Type B pancreatic cell (in vitro differentiated cells): ENCODE data around the gene STOX2. TPM values are rescaled to one million over a fixed set of nuclear protein-coding genes. Genes with fewer than 3 reads are reported as not detected.
"Not testable (repeated sequence)": the region's sequence is repeated elsewhere in the genome, so short reads cannot be mapped to it uniquely, and the experiment has no call there.

Source experiments
- DNase-seq: peaks from one replicate; pipeline ENCODE4 v3.0.0; 2021; ENCODE audit warnings: mixed read lengths; ENCODE audit not compliant: unreplicated experiment; ENCODE audit errors: extremely low spot score
- H3K27ac Mint-ChIP-seq: 2 replicates; pipeline ENCODE4 v1.8.0; 2021; ENCODE audit warnings: mild to moderate bottlenecking, mixed read lengths
- H3K27me3 Mint-ChIP-seq: 2 replicates; pipeline ENCODE4 v1.8.0; 2021; ENCODE audit warnings: mixed read lengths
- H3K36me3 Mint-ChIP-seq: 2 replicates; pipeline ENCODE4 v1.8.0; 2021; ENCODE audit warnings: mixed read lengths
- H3K4me1 Mint-ChIP-seq: one replicate; pipeline ENCODE4 v1.8.0; 2021; ENCODE audit warnings: mixed read lengths; ENCODE audit not compliant: unreplicated experiment
- H3K4me3 Mint-ChIP-seq: 2 replicates; pipeline ENCODE4 v1.8.0; 2021; ENCODE audit warnings: mild to moderate bottlenecking, mixed read lengths
- H3K9me3 Mint-ChIP-seq: 2 replicates; pipeline ENCODE4 v1.8.0; 2021; ENCODE audit warnings: mixed read lengths
- CTCF ChIP-seq: fragments of 200-600 bp; sonication (generic); conservative IDR thresholded peaks from 2 replicates; pipeline ENCODE4 v1.5.0; 2021; ENCODE audit warnings: antibody characterized with exemption, mild to moderate bottlenecking
- total RNA-seq: library from RNA; stranded (reverse); gene quantifications from 2 replicates; pipeline ENCODE4 v1.2.1, GENCODE V29; 2021; ENCODE audit warnings: low replicate concordance

STOX2 gene
- total RNA-seq, 1 donor from 2014 or later: 16.7 TPM

- Mint-ChIP-seq H3K36me3 (peaks cover 4% of the 10 kb centered on the region), H3K27me3 (no peaks in the 10 kb centered on the region), H3K27ac (no peak overlapping the region), H3K9me3 (no peaks in the 10 kb centered on the region), H3K4me3 (no peak overlapping the region), H3K4me1 (peaks cover 13% of the 10 kb centered on the region)
- TF ChIP-seq CTCF: no peak
- no peak for DNase-seq
Observed at GRCh38 chr4:183950536-183950935, 45.4 kb downstream of the STOX2 start.

- H3K27me3 Mint-ChIP-seq, H3K9me3 Mint-ChIP-seq, H3K36me3 Mint-ChIP-seq, H3K27ac Mint-ChIP-seq, H3K4me3 Mint-ChIP-seq, DNase-seq: not testable (repeated sequence)
- peaks cover 23% of the 10 kb centered on the region for H3K4me1 Mint-ChIP-seq
Observed at GRCh38 chr4:183952652-183953051, 47.5 kb downstream of the STOX2 start.

- H3K27ac Mint-ChIP-seq: no peak overlapping the region
- H3K4me3 Mint-ChIP-seq: no peak overlapping the region
- TF ChIP-seq CTCF: no peak
- no peak for DNase-seq
- H3K9me3 Mint-ChIP-seq: peaks cover 4% of the 10 kb centered on the region
- H3K4me1 Mint-ChIP-seq: peaks cover 28% of the 10 kb centered on the region
- H3K36me3 Mint-ChIP-seq: peaks cover 4% of the 10 kb centered on the region
- H3K27me3 Mint-ChIP-seq: no peaks in the 10 kb centered on the region
Observed at GRCh38 chr4:183959319-183960045, 54.4 kb downstream of the STOX2 start.

- no peak for TF ChIP-seq CTCF
- Mint-ChIP-seq H3K4me3 (no peak overlapping the region), H3K36me3 (peaks cover 2% of the 10 kb centered on the region), H3K4me1 (peaks cover 26% of the 10 kb centered on the region), H3K27ac (no peak overlapping the region), H3K9me3 (peaks cover 4% of the 10 kb centered on the region), H3K27me3 (no peaks in the 10 kb centered on the region)
- no peak for DNase-seq
Observed at GRCh38 chr4:183960046-183960420, 54.9 kb downstream of the STOX2 start.

GRCh38 chr4:183960962-183961541, 55.9 kb downstream of the STOX2 start:
- Mint-ChIP-seq H3K36me3 (no peaks in the 10 kb centered on the region), H3K4me3 (no peak overlapping the region)

More at GRCh38 chr4:183960962-183961541, 55.9 kb downstream of the STOX2 start:
- peaks cover 10% of the 10 kb centered on the region for H3K9me3 Mint-ChIP-seq
- TF ChIP-seq CTCF: no peak
- no peak overlapping the region for H3K27ac Mint-ChIP-seq
- no peaks in the 10 kb centered on the region for H3K27me3 Mint-ChIP-seq
- H3K4me1 Mint-ChIP-seq: peaks cover 20% of the 10 kb centered on the region
- DNase-seq: no peak
